ENCODE results near the gene NRIP3.

Gene NRIP3

GRCh38 chr11:9037046-9037780, 33.4 kb upstream of the NRIP3 start:
- Histone ChIP-seq H3K9me3 (ENCODE audit: control insufficient read depth, insufficient read depth, low read length) (no peaks in the 10 kb centered on the region), H3K4me3 (ENCODE audit: low read depth, low read length) (no peak overlapping the region), H3K36me3 (ENCODE audit: control insufficient read depth, insufficient read depth, low read length) (no peaks in the 10 kb centered on the region), H3K27me3 (ENCODE audit: control insufficient read depth, insufficient read depth, low read length) (no peaks in the 10 kb centered on the region), H3K9ac (ENCODE audit: low read depth, low read length) (no peak overlapping the region), H3K4me1 (ENCODE audit: control insufficient read depth, insufficient read depth, low read length) (peaks cover 4% of the 10 kb centered on the region)

DNA sequence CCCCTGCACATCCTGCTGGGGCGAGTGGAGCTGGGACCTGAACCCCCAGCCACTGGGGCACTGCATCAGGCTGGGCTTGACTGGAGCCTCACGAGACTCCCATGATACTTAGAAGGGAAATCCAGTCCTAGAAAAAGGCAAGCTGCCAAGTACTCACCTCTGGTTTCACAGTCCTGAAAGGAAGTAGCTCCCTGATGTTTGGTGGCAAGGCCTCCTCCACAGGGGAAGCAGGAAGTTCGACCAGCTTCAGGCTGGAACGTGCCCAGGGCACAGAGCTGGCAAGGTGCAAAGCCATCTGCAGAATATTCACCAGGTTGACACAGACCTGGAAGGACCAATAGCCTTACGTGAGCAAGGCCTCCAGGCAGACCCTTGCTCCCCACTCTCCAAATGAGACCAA, 26.8 kb upstream of the NRIP3 start:
- H3K4me1 ChIP-seq (ENCODE audit: control insufficient read depth, insufficient read depth, low read length), result no peaks in the 10 kb centered on the region
- H3K9ac ChIP-seq (ENCODE audit: low read depth, low read length), result no peak overlapping the region
- no peak overlapping the region for H3K4me3 ChIP-seq (ENCODE audit: low read depth, low read length)
- no peaks in the 10 kb centered on the region for H3K9me3 ChIP-seq (ENCODE audit: control insufficient read depth, insufficient read depth, low read length)
- H3K27me3 ChIP-seq (ENCODE audit: control insufficient read depth, insufficient read depth, low read length), result no peaks in the 10 kb centered on the region
- H3K36me3 ChIP-seq (ENCODE audit: control insufficient read depth, insufficient read depth, low read length), result no peaks in the 10 kb centered on the region

- Histone ChIP-seq H3K36me3 (ENCODE audit: control insufficient read depth, insufficient read depth, low read length) (no peaks in the 10 kb centered on the region), H3K27me3 (ENCODE audit: control insufficient read depth, insufficient read depth, low read length) (no peaks in the 10 kb centered on the region), H3K9me3 (ENCODE audit: control insufficient read depth, insufficient read depth, low read length) (no peaks in the 10 kb centered on the region), H3K4me3 (ENCODE audit: low read depth, low read length) (no peak overlapping the region), H3K4me1 (ENCODE audit: control insufficient read depth, insufficient read depth, low read length) (no peaks in the 10 kb centered on the region), H3K9ac (ENCODE audit: low read depth, low read length) (no peak overlapping the region)
These were observed 25.6 kb upstream of the NRIP3 start for GRCh38 chr11:9029422-9029821.

- Histone ChIP-seq H3K4me1 (ENCODE audit: control insufficient read depth, insufficient read depth, low read length) (no peaks in the 10 kb centered on the region), H3K9ac (ENCODE audit: low read depth, low read length) (no peak overlapping the region), H3K4me3 (ENCODE audit: low read depth, low read length) (no peak overlapping the region), H3K36me3 (ENCODE audit: control insufficient read depth, insufficient read depth, low read length) (no peaks in the 10 kb centered on the region), H3K27me3 (ENCODE audit: control insufficient read depth, insufficient read depth, low read length) (no peaks in the 10 kb centered on the region), H3K9me3 (ENCODE audit: control insufficient read depth, insufficient read depth, low read length) (no peaks in the 10 kb centered on the region)
These were observed 24.8 kb upstream of the NRIP3 start for GRCh38 chr11:9028581-9028980.

- Histone ChIP-seq H3K9me3 (ENCODE audit: control insufficient read depth, insufficient read depth, low read length) (no peaks in the 10 kb centered on the region), H3K4me3 (ENCODE audit: low read depth, low read length) (no peak overlapping the region), H3K4me1 (ENCODE audit: control insufficient read depth, insufficient read depth, low read length) (no peaks in the 10 kb centered on the region), H3K9ac (ENCODE audit: low read depth, low read length) (no peak overlapping the region), H3K36me3 (ENCODE audit: control insufficient read depth, insufficient read depth, low read length) (no peaks in the 10 kb centered on the region), H3K27me3 (ENCODE audit: control insufficient read depth, insufficient read depth, low read length) (no peaks in the 10 kb centered on the region)
These were observed 21.5 kb upstream of the NRIP3 start for GRCh38 chr11:9025101-9025850.

DNA sequence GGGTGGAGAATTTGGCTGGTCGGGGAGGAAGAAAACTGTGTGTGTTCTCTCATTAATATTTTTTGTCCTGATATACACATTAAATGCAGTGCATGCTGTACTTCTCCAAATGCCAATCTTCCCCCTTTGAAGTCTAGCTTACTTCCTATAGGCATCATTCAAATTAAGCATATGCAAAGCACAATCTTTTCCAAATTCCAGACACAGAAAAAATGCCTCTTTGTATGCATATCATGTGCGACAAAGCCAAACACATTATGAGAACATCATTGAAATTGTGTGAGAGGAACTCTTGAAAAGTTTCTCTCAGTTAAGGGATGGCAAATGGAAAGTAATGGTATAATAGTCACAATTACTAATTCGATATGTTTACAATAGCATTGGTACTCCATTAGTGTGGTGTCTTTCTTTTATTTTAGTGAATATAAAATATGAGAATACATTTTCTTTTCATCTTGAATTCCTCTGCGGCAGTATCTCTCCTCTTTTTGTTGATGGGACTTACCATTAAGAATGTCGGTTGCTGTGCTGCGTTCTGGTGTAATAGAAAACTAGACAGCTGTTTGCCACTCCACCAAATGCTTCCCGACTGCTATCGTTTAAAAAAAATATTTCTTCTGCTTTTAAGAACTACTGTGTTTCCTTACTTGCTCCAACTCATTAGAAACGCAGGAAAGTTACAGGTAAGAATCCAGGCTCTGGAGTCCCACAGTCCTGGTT, 19.3 kb upstream of the NRIP3 start:
- Histone ChIP-seq H3K4me1 (ENCODE audit: control insufficient read depth, insufficient read depth, low read length) (no peaks in the 10 kb centered on the region), H3K27me3 (ENCODE audit: control insufficient read depth, insufficient read depth, low read length) (no peaks in the 10 kb centered on the region), H3K36me3 (ENCODE audit: control insufficient read depth, insufficient read depth, low read length) (no peaks in the 10 kb centered on the region), H3K4me3 (ENCODE audit: low read depth, low read length) (no peak overlapping the region), H3K9ac (ENCODE audit: low read depth, low read length) (no peak overlapping the region), H3K9me3 (ENCODE audit: control insufficient read depth, insufficient read depth, low read length) (no peaks in the 10 kb centered on the region)

- no peaks in the 10 kb centered on the region for H3K36me3 ChIP-seq (ENCODE audit: control insufficient read depth, insufficient read depth, low read length)
- H3K9ac ChIP-seq (ENCODE audit: low read depth, low read length), result no peak overlapping the region
- no peaks in the 10 kb centered on the region for H3K4me1 ChIP-seq (ENCODE audit: control insufficient read depth, insufficient read depth, low read length)
- no peaks in the 10 kb centered on the region for H3K27me3 ChIP-seq (ENCODE audit: control insufficient read depth, insufficient read depth, low read length)
- H3K4me3 ChIP-seq (ENCODE audit: low read depth, low read length), result no peak overlapping the region
- no peaks in the 10 kb centered on the region for H3K9me3 ChIP-seq (ENCODE audit: control insufficient read depth, insufficient read depth, low read length)
These were observed 17.1 kb upstream of the NRIP3 start for GRCh38 chr11:9020916-9021315.

GRCh38 chr11:9019861-9020260, 16.1 kb upstream of the NRIP3 start:
- Histone ChIP-seq H3K9me3 (ENCODE audit: control insufficient read depth, insufficient read depth, low read length) (no peaks in the 10 kb centered on the region), H3K4me3 (ENCODE audit: low read depth, low read length) (no peak overlapping the region)

GRCh38 chr11:9017773-9018172, 14.0 kb upstream of the NRIP3 start:
- Histone ChIP-seq H3K4me3 (ENCODE audit: low read depth, low read length) (no peak overlapping the region), H3K9me3 (ENCODE audit: control insufficient read depth, insufficient read depth, low read length) (no peaks in the 10 kb centered on the region), H3K9ac (ENCODE audit: low read depth, low read length) (no peak overlapping the region), H3K36me3 (ENCODE audit: control insufficient read depth, insufficient read depth, low read length) (no peaks in the 10 kb centered on the region), H3K27me3 (ENCODE audit: control insufficient read depth, insufficient read depth, low read length) (no peaks in the 10 kb centered on the region), H3K4me1 (ENCODE audit: control insufficient read depth, insufficient read depth, low read length) (no peaks in the 10 kb centered on the region)

More at GRCh38 chr11:9019861-9020260, 16.1 kb upstream of the NRIP3 start:
- no peaks in the 10 kb centered on the region for H3K27me3 ChIP-seq (ENCODE audit: control insufficient read depth, insufficient read depth, low read length)
- no peaks in the 10 kb centered on the region for H3K36me3 ChIP-seq (ENCODE audit: control insufficient read depth, insufficient read depth, low read length)
- H3K9ac ChIP-seq (ENCODE audit: low read depth, low read length), result no peak overlapping the region
- H3K4me1 ChIP-seq (ENCODE audit: control insufficient read depth, insufficient read depth, low read length), result no peaks in the 10 kb centered on the region

DNA sequence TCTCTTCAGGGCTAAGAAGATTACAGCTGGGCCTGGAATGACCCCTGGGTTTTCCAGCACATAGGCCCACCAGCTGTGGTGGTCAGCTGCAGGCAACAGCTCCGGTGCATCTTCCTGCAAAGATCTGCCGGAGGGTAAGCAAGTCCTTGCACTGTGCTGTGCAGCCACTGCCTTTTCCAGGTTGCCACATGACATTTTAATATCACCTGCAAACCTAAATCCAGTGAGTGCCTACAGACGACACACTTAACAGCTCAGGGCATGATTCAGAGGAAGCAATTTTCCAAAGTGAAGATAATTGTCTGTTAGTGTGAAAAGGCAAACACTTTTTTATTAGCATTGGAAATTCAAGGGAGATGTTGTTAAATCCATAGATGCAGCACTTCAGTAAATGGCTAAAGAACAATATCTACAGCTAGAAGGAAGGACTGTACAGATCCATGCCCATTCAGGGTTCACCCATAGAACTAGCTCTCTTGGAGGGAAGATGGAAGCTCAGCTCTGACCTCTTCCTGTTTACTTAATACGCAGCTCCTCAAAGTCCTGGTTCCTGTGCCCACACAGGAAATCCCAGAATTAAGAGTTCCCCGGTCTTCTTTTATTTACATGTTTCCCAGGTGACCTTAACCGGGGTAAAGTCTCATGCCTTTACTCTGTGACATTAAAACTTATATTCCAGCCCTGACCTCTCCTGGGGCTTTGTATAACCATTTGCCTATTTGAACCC, 13.3 kb upstream of the NRIP3 start:
- Histone ChIP-seq H3K4me1 (ENCODE audit: control insufficient read depth, insufficient read depth, low read length) (no peaks in the 10 kb centered on the region), H3K9me3 (ENCODE audit: control insufficient read depth, insufficient read depth, low read length) (no peaks in the 10 kb centered on the region), H3K9ac (ENCODE audit: low read depth, low read length) (no peak overlapping the region), H3K4me3 (ENCODE audit: low read depth, low read length) (no peak overlapping the region), H3K36me3 (ENCODE audit: control insufficient read depth, insufficient read depth, low read length) (no peaks in the 10 kb centered on the region), H3K27me3 (ENCODE audit: control insufficient read depth, insufficient read depth, low read length) (no peaks in the 10 kb centered on the region)

DNA sequence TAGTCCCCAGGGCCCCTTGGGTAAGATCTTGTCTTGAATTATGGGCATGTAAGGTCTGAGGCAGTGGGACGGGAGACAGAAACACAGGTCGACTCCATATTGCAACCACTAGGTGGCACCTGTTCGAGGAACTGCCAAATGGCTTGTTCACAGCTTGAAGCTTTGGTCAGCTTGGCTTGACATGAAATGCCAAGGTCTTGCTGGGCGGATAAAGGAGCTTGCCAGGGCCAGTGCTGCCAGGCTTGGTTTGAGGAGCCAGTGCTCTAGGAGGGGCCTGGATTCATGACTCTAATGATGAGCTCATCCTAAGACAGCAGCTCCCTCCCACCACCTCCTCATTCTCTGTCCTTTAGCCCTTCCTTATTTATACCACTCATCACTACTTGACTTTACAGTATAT, 11.9 kb upstream of the NRIP3 start:
- Histone ChIP-seq H3K9ac (ENCODE audit: low read depth, low read length) (no peak overlapping the region), H3K27me3 (ENCODE audit: control insufficient read depth, insufficient read depth, low read length) (no peaks in the 10 kb centered on the region), H3K4me1 (ENCODE audit: control insufficient read depth, insufficient read depth, low read length) (no peaks in the 10 kb centered on the region), H3K9me3 (ENCODE audit: control insufficient read depth, insufficient read depth, low read length) (no peaks in the 10 kb centered on the region), H3K4me3 (ENCODE audit: low read depth, low read length) (no peak overlapping the region), H3K36me3 (ENCODE audit: control insufficient read depth, insufficient read depth, low read length) (no peaks in the 10 kb centered on the region)

Measured in iPS-15b (cell line).